AG09309 (cell line): ENCODE data around the gene ATP11A.
"Not testable (repeated sequence)": the region's sequence is repeated elsewhere in the genome, so short reads cannot be mapped to it uniquely, and the experiment has no call there.

Experiments
- DNase-seq: peaks from one replicate; pipeline ENCODE4 v3.0.0-alpha.2; 2010; ENCODE audit warnings: low read depth
- H3K4me3 ChIP-seq: 2 replicates; pipeline ENCODE4 v1.5.1; 2011; ENCODE audit warnings: mild to moderate bottlenecking, low read depth, low read length, moderate library complexity; ENCODE audit not compliant: control insufficient read depth
- CTCF ChIP-seq: IDR thresholded peaks from 2 replicates; pipeline ENCODE4 v1.5.1; 2011; ENCODE audit warnings: mild to moderate bottlenecking, low read depth, low read length, inconsistent platforms; ENCODE audit not compliant: insufficient read depth, control insufficient read depth; ENCODE audit errors: missing control alignments

ATP11A gene

DNA sequence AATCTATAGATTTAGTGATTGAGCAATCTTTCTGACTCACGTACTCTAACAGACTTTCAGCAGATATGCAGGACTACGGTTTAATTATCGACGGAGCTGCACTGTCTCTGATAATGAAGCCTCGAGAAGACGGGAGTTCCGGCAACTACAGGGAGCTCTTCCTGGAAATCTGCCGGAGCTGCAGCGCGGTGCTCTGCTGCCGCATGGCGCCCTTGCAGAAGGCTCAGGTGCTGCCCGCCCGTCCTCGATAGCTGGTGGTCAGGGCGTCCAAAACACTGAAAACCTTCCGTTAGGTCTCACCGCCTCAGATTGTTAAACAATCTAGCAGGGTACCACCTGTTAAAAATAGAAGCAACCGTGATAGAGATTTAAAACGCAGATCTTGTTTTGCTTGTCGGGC is 166.0 kb downstream of the ATP11A start:
- no peak for TF ChIP-seq CTCF
- DNase-seq: no peak
- H3K4me3 ChIP-seq: no peak overlapping the region

DNA sequence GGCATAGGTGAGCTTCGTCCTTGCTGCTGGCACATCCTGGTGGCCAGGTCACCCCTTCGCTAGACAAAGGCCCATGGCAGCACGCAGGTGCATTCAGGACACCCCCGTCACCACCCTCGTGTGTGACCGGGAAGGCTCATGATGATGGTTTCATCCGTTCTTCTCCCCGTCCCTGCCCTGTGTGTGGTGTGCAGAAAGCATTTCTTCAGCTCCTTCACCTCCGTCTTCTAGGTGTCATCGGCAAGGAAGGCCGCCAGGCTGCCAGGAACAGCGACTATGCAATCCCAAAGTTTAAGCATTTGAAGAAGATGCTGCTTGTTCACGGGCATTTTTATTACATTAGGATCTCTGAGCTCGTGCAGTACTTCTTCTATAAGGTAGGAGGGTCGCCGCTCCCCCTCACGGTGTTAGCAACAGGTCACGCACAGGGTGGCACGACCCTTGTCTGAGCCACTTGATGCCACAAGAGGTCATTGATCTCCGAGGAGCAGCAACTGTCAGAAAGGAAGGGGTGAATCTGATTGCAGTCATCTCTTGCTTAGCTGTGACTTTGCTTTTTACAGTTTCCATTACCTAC is 168.2 kb downstream of the ATP11A start:
- H3K4me3 ChIP-seq: no peak overlapping the region
- no peak for DNase-seq
- no peak for TF ChIP-seq CTCF

DNA sequence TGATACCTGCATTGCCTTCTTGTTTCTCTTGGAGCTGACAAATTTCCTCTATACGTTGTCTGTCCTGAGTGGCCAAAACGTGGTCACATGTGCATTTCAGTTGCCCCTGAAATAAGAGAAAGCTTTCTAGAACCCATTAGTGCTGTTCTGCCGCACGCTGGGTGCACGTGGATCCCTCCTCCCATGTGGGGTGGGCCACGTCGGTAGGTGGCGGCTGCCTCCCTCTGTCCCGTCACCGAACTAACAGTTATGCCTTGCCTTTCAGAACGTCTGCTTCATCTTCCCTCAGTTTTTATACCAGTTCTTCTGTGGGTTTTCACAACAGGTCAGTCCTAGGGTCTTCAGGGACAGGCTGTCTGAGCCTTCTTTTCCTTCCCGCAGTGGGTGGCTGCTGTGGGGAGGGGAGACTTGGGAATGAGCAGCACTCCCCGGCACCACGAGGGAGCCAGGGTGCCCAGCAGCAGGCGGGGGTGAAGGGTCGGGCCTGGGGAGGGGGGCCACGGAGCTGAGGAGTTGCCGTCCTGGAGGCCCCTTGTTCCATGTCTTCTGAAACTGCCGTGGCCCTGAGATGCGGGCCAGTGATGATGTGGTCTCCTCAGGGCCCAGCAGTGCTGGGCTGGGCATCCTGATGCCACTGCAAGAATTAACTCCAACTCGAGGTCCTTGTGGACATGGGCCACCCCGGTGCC is 169.4 kb downstream of the ATP11A start:
- H3K4me3 ChIP-seq: no peak overlapping the region
- no peak for TF ChIP-seq CTCF
- no peak for DNase-seq

- DNase-seq: no peak
- no peak for TF ChIP-seq CTCF
- no peak overlapping the region for H3K4me3 ChIP-seq
Observed at GRCh38 chr13:112859817-112860190, 170.0 kb downstream of the ATP11A start.

- DNase-seq: no peak
- no peak overlapping the region for H3K4me3 ChIP-seq
- TF ChIP-seq CTCF: no peak
Observed at GRCh38 chr13:112861876-112862615, 172.2 kb downstream of the ATP11A start.

- H3K4me3 ChIP-seq, DNase-seq: not testable (repeated sequence)
Observed at GRCh38 chr13:112863356-112863755, 173.5 kb downstream of the ATP11A start.

- not testable (repeated sequence) for DNase-seq, H3K4me3 ChIP-seq
Observed at GRCh38 chr13:112865478-112865877, 175.6 kb downstream of the ATP11A start.

GRCh38 chr13:112867301-112867711 is 177.5 kb downstream of the ATP11A start:
- no peak for TF ChIP-seq CTCF
- DNase-seq: no peak
- H3K4me3 ChIP-seq: no peak overlapping the region
